Effector memory CD8-positive, alpha-beta T cell (primary cell): ENCODE measurements around the gene SPATA46.

ENCODE experiments used
- ATAC-seq: fragments of 150-1000 bp; cut with Tn5 transposase; replicated peaks from 2 replicates; pipeline ENCODE4 v1.10.0; 2021; ENCODE audit warnings: mild to moderate bottlenecking, moderate library complexity
- DNase-seq, 3 experiments: peaks; one replicate each; pipeline ENCODE4 v3.0.0; 2021
- H3K27ac Mint-ChIP-seq, 2 donors: one replicate each; pipeline ENCODE4 v1.8.0; 2022; ENCODE audit warnings: mild to moderate bottlenecking in 2 of 2, mixed read lengths in 2 of 2, moderate library complexity in 2 of 2
- H3K27me3 Mint-ChIP-seq, 2 donors: one replicate each; pipeline ENCODE4 v1.8.0; 2022; ENCODE audit warnings: mixed read lengths in 2 of 2
- H3K36me3 Mint-ChIP-seq: one replicate; pipeline ENCODE4 v1.8.0; 2022; ENCODE audit warnings: mild to moderate bottlenecking, moderate library complexity, mixed read lengths; ENCODE audit not compliant: insufficient read depth
- H3K4me1 Mint-ChIP-seq, 2 donors: one replicate each; pipeline ENCODE4 v1.8.0; 2022; ENCODE audit warnings: low read depth in 2 of 2, mixed read lengths in 2 of 2
- H3K4me3 Mint-ChIP-seq, 2 donors: one replicate each; pipeline ENCODE4 v1.8.0; 2022; ENCODE audit warnings: mild to moderate bottlenecking in 2 of 2, mixed read lengths in 2 of 2, moderate library complexity in 2 of 2
- H3K9me3 Mint-ChIP-seq, 2 donors: one replicate each; pipeline ENCODE4 v1.8.0; 2022; ENCODE audit warnings: mixed read lengths in 2 of 2

SPATA46 gene

GRCh38 chr1:162387226-162388082, 10.8 kb upstream of the SPATA46 start:
- Mint-ChIP-seq H3K27ac (no peak overlapping the region), H3K27me3 (peaks cover 35 to 69% of the 10 kb centered on the region in 2 donors), H3K36me3 (peaks cover 2% of the 10 kb centered on the region), H3K4me1 (peaks cover 0 to 7% of the 10 kb centered on the region in 2 donors), H3K4me3 (no peak overlapping the region), H3K9me3 (no peaks in the 10 kb centered on the region)
- no peak for ATAC-seq
- no peak for DNase-seq

- DNase-seq: no peak
- H3K4me3 Mint-ChIP-seq: no peak overlapping the region
- peaks cover 29 to 69% of the 10 kb centered on the region in 2 donors for H3K27me3 Mint-ChIP-seq
- H3K27ac Mint-ChIP-seq: no peak overlapping the region
- peaks cover 2% of the 10 kb centered on the region for H3K36me3 Mint-ChIP-seq
- ATAC-seq: no peak
- peaks cover 0 to 7% of the 10 kb centered on the region in 2 donors for H3K4me1 Mint-ChIP-seq
- H3K9me3 Mint-ChIP-seq: no peaks in the 10 kb centered on the region
Observed at GRCh38 chr1:162386292-162387225, 9.9 kb upstream of the SPATA46 start.

- H3K4me3 Mint-ChIP-seq: no peak overlapping the region
- no peaks in the 10 kb centered on the region for H3K9me3 Mint-ChIP-seq
- H3K36me3 Mint-ChIP-seq: peaks cover 2% of the 10 kb centered on the region
- peaks cover 0 to 7% of the 10 kb centered on the region in 2 donors for H3K4me1 Mint-ChIP-seq
- peaks cover 23 to 66% of the 10 kb centered on the region in 2 donors for H3K27me3 Mint-ChIP-seq
- no peak for DNase-seq
- no peak for ATAC-seq
- no peak overlapping the region for H3K27ac Mint-ChIP-seq
Observed at GRCh38 chr1:162385702-162386101, 9.0 kb upstream of the SPATA46 start.

- H3K4me1 Mint-ChIP-seq: peaks cover 0 to 4% of the 10 kb centered on the region in 2 donors
- no peaks in the 10 kb centered on the region for H3K9me3 Mint-ChIP-seq
- H3K4me3 Mint-ChIP-seq: no peak overlapping the region
- ATAC-seq (no peak), DNase-seq (no peak)
- peaks cover 18 to 62% of the 10 kb centered on the region in 2 donors for H3K27me3 Mint-ChIP-seq
- H3K27ac Mint-ChIP-seq: no peak overlapping the region
- H3K36me3 Mint-ChIP-seq: peaks cover 2% of the 10 kb centered on the region
Observed at GRCh38 chr1:162385280-162385623, 8.6 kb upstream of the SPATA46 start.

GRCh38 chr1:162384601-162385279, 8.1 kb upstream of the SPATA46 start:
- H3K27ac Mint-ChIP-seq: no peak overlapping the region
- no peaks in the 10 kb centered on the region for H3K9me3 Mint-ChIP-seq
- no peak for ATAC-seq
- H3K27me3 Mint-ChIP-seq: peaks cover 13 to 62% of the 10 kb centered on the region in 2 donors
- no peak for DNase-seq
- H3K4me3 Mint-ChIP-seq: no peak overlapping the region
- peaks cover 2% of the 10 kb centered on the region for H3K36me3 Mint-ChIP-seq
- peaks cover 0 to 4% of the 10 kb centered on the region in 2 donors for H3K4me1 Mint-ChIP-seq

GRCh38 chr1:162384116-162384515, 7.5 kb upstream of the SPATA46 start:
- Mint-ChIP-seq H3K27me3 (peaks cover 7 to 62% of the 10 kb centered on the region in 2 donors), H3K4me3 (no peak overlapping the region), H3K4me1 (no peaks in the 10 kb centered on the region), H3K9me3 (no peaks in the 10 kb centered on the region), H3K36me3 (peaks cover 2% of the 10 kb centered on the region), H3K27ac (no peak overlapping the region)
- no peak for DNase-seq
- ATAC-seq: no peak

- Mint-ChIP-seq H3K4me3 (no peak overlapping the region), H3K9me3 (no peaks in the 10 kb centered on the region)
Observed at GRCh38 chr1:162383516-162383915, 6.9 kb upstream of the SPATA46 start.

GRCh38 chr1:162383091-162383490, 6.4 kb upstream of the SPATA46 start:
- peaks cover 0 to 57% of the 10 kb centered on the region in 2 donors for H3K27me3 Mint-ChIP-seq
- no peak overlapping the region for H3K4me3 Mint-ChIP-seq
- H3K9me3 Mint-ChIP-seq: no peaks in the 10 kb centered on the region
- ATAC-seq: no peak
- H3K4me1 Mint-ChIP-seq: no peaks in the 10 kb centered on the region
- no peaks in the 10 kb centered on the region for H3K36me3 Mint-ChIP-seq
- no peak for DNase-seq
- H3K27ac Mint-ChIP-seq: no peak overlapping the region

More at GRCh38 chr1:162383516-162383915, 6.9 kb upstream of the SPATA46 start:
- no peaks in the 10 kb centered on the region for H3K36me3 Mint-ChIP-seq
- H3K4me1 Mint-ChIP-seq: no peaks in the 10 kb centered on the region
- ATAC-seq (no peak), DNase-seq (no peak)
- H3K27me3 Mint-ChIP-seq: peaks cover under 1 to 60% of the 10 kb centered on the region in 2 donors
- H3K27ac Mint-ChIP-seq: no peak overlapping the region

- ATAC-seq: no peak
- no peak for DNase-seq
- no peak overlapping the region for H3K4me3 Mint-ChIP-seq
- H3K4me1 Mint-ChIP-seq: no peaks in the 10 kb centered on the region
- H3K36me3 Mint-ChIP-seq: no peaks in the 10 kb centered on the region
- H3K27ac Mint-ChIP-seq: no peak overlapping the region
- H3K27me3 Mint-ChIP-seq: peaks cover 0 to 54% of the 10 kb centered on the region in 2 donors
- no peaks in the 10 kb centered on the region for H3K9me3 Mint-ChIP-seq
Observed at GRCh38 chr1:162381941-162382750, 5.5 kb upstream of the SPATA46 start.

- no peak within 1 kb of the TSS for H3K4me3 Mint-ChIP-seq
- no peak for DNase-seq
- no peaks in the 10 kb centered on the region for H3K36me3 Mint-ChIP-seq
- no peaks in the 10 kb centered on the region for H3K4me1 Mint-ChIP-seq
- ATAC-seq: no peak
- peaks cover 0 to 49% of the 10 kb centered on the region in 2 donors for H3K27me3 Mint-ChIP-seq
- no peak within 1 kb of the TSS for H3K27ac Mint-ChIP-seq
- no peaks in the 10 kb centered on the region for H3K9me3 Mint-ChIP-seq
Observed at GRCh38 chr1:162381383-162381782, 4.7 kb upstream of the SPATA46 start, which contains the start of gene C1orf226. TSS of gene C1orf226 (plus strand) at chr1:162381728. CDS start at chr1:162381902, 174 bp downstream.

- DNase-seq (no peak), ATAC-seq (no peak)
- peaks cover 0 to 39% of the 10 kb centered on the region in 2 donors for H3K27me3 Mint-ChIP-seq
- H3K36me3 Mint-ChIP-seq: no peaks in the 10 kb centered on the region
- H3K4me3 Mint-ChIP-seq: no peak overlapping the region
- no peaks in the 10 kb centered on the region for H3K9me3 Mint-ChIP-seq
- no peak overlapping the region for H3K27ac Mint-ChIP-seq
- H3K4me1 Mint-ChIP-seq: no peaks in the 10 kb centered on the region
Observed at GRCh38 chr1:162380061-162380846, 3.6 kb upstream of the SPATA46 start.

GRCh38 chr1:162375463-162375862, 1.2 kb downstream of the SPATA46 start:
- ATAC-seq (no peak), DNase-seq (no peak)
- Mint-ChIP-seq H3K4me3 (no peak overlapping the region), H3K27me3 (peaks cover 0 to 33% of the 10 kb centered on the region in 2 donors), H3K9me3 (no peaks in the 10 kb centered on the region), H3K36me3 (no peaks in the 10 kb centered on the region), H3K4me1 (peaks cover 0 to 4% of the 10 kb centered on the region in 2 donors), H3K27ac (no peak overlapping the region)
